ENCODE measurements around the gene MTFR1L. TPM values are rescaled to one million over a fixed set of nuclear protein-coding genes. Genes with fewer than 3 reads are reported as not detected.

Gene MTFR1L
- total RNA-seq (2022; extraction: Qiagen RNA extraction), result 22.5 to 25.6 TPM (median 23.6 TPM) in 5 replicates

GRCh38 chr1:25819491-25820246 lies at the start of gene MTFR1L:
TSS of gene MTFR1L (plus strand) at chr1:25819954. CDS start at chr1:25823105, 3,151 bp downstream.

GRCh38 chr1:25799935-25800702 lies 19.6 kb upstream of the MTFR1L start, which contains the start of gene SELENON:
TSS of gene SELENON (plus strand) at chr1:25800193. CDS start at chr1:25800231, 38 bp downstream.

GRCh38 chr1:25858906-25859789 lies 39.4 kb downstream of the MTFR1L start, which contains the start of gene AUNIP:
TSS of gene AUNIP (minus strand) at chr1:25859457. CDS start at chr1:25859357, 100 bp downstream.

GRCh38 chr1:25875154-25875855 lies 55.6 kb downstream of the MTFR1L start, which contains the start of gene PAQR7:
TSS of gene PAQR7 (minus strand) at chr1:25875708. CDS start at chr1:25863839, 11,869 bp downstream.

Other genes starting within 250 kb of the MTFR1L start
- gene MAN1C1, start 203.2 kb upstream of the MTFR1L start, total RNA-seq (2022; extraction: Qiagen RNA extraction), result 0.65 to 0.97 TPM (median 0.92 TPM) in 5 replicates
- 52.5 to 72.6 TPM (median 68.1 TPM) in 5 replicates for gene SELENON, start 19.8 kb upstream of the MTFR1L start, total RNA-seq (2022; extraction: Qiagen RNA extraction)
- gene AUNIP, start 39.5 kb downstream of the MTFR1L start, total RNA-seq (2022; extraction: Qiagen RNA extraction), result 8.9 to 10.3 TPM (median 9.5 TPM) in 5 replicates
- 4.8 to 8.7 TPM (median 7.7 TPM) in 5 replicates for gene PAQR7, start 55.8 kb downstream of the MTFR1L start, total RNA-seq (2022; extraction: Qiagen RNA extraction)
- gene STMN1, start 86.5 kb downstream of the MTFR1L start, total RNA-seq (2022; extraction: Qiagen RNA extraction), result 223 to 236 TPM (median 227 TPM) in 5 replicates
- gene PAFAH2, start 178.1 kb downstream of the MTFR1L start, total RNA-seq (2022; extraction: Qiagen RNA extraction), result 6.8 to 8.4 TPM (median 8.0 TPM) in 5 replicates
- gene EXTL1, start 201.8 kb downstream of the MTFR1L start, total RNA-seq (2022; extraction: Qiagen RNA extraction), result 0.05 TPM in 1 of 5 replicates, not detected in the others
- 0.27 to 0.55 TPM (median 0.36 TPM) in 5 replicates for gene SLC30A2, start 226.2 kb downstream of the MTFR1L start, total RNA-seq (2022; extraction: Qiagen RNA extraction)
- 1.7 to 2.8 TPM (median 2.2 TPM) in 5 replicates for gene TRIM63, start 247.7 kb downstream of the MTFR1L start, total RNA-seq (2022; extraction: Qiagen RNA extraction)